Type B pancreatic cell (in vitro differentiated cells): ENCODE results near the gene SLC7A9. TPM values are rescaled to one million over a fixed set of nuclear protein-coding genes. Genes with fewer than 3 reads are reported as not detected.

Experiments used
- DNase-seq: peaks from one replicate; pipeline ENCODE4 v3.0.0; 2021; ENCODE audit warnings: mixed read lengths; ENCODE audit not compliant: unreplicated experiment; ENCODE audit errors: extremely low spot score
- H3K27ac Mint-ChIP-seq: 2 replicates; pipeline ENCODE4 v1.8.0; 2021; ENCODE audit warnings: mild to moderate bottlenecking, mixed read lengths
- H3K27me3 Mint-ChIP-seq: 2 replicates; pipeline ENCODE4 v1.8.0; 2021; ENCODE audit warnings: mixed read lengths
- H3K36me3 Mint-ChIP-seq: 2 replicates; pipeline ENCODE4 v1.8.0; 2021; ENCODE audit warnings: mixed read lengths
- H3K4me1 Mint-ChIP-seq: one replicate; pipeline ENCODE4 v1.8.0; 2021; ENCODE audit warnings: mixed read lengths; ENCODE audit not compliant: unreplicated experiment
- H3K4me3 Mint-ChIP-seq: 2 replicates; pipeline ENCODE4 v1.8.0; 2021; ENCODE audit warnings: mild to moderate bottlenecking, mixed read lengths
- H3K9me3 Mint-ChIP-seq: 2 replicates; pipeline ENCODE4 v1.8.0; 2021; ENCODE audit warnings: mixed read lengths
- total RNA-seq: library from RNA; stranded (reverse); gene quantifications from 2 replicates; pipeline ENCODE4 v1.2.1, GENCODE V29; 2021; ENCODE audit warnings: low replicate concordance
- TF ChIP-seq, protein P1 (sequence below): fragments of 200-600 bp; sonication (generic); conservative IDR thresholded peaks from 2 replicates; pipeline ENCODE4 v1.5.0; 2021; ENCODE audit warnings: antibody characterized with exemption, mild to moderate bottlenecking

Gene SLC7A9
- total RNA-seq, 1 donor from 2014 or later: 3.1 TPM

DNA sequence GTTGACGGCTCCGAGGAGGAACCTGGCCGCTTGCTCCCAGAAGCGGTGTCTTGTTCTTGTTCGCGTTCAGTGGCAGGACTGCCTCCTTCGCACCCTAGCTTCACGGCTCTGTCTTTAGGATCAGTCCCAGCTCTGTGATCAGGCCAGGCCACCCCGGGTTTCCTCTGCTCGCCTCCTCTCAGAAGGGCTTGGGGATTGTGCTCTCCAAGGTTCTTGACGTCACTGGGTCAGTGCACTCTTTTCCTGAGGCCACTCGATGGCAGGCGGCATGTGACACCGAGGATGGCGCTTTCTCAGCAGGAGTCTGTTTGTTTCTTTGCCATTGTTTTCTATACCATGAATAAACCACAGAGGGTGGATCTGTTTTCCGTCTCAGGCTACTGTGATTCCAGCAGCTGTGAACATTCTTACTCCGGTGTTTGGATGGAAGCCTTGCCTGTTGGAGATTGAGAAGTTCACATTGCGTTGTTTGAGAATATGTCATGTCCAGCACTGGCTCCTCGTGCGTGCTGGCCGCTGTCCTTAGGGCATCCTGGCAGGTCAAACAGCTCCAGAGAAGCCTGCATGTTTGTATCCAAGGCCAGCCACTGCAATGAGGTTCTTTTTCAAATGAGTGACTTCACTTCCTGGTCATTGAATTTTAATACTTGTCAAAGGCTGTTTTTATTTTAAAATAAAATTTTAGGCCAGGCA lies 44.5 kb downstream of the SLC7A9 start:
- H3K27me3 Mint-ChIP-seq: peaks cover 5% of the 10 kb centered on the region
- no peak overlapping the region for H3K27ac Mint-ChIP-seq
- TF ChIP-seq, protein P1, sequence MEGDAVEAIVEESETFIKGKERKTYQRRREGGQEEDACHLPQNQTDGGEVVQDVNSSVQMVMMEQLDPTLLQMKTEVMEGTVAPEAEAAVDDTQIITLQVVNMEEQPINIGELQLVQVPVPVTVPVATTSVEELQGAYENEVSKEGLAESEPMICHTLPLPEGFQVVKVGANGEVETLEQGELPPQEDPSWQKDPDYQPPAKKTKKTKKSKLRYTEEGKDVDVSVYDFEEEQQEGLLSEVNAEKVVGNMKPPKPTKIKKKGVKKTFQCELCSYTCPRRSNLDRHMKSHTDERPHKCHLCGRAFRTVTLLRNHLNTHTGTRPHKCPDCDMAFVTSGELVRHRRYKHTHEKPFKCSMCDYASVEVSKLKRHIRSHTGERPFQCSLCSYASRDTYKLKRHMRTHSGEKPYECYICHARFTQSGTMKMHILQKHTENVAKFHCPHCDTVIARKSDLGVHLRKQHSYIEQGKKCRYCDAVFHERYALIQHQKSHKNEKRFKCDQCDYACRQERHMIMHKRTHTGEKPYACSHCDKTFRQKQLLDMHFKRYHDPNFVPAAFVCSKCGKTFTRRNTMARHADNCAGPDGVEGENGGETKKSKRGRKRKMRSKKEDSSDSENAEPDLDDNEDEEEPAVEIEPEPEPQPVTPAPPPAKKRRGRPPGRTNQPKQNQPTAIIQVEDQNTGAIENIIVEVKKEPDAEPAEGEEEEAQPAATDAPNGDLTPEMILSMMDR: no peak
- no peak overlapping the region for H3K4me3 Mint-ChIP-seq
- H3K9me3 Mint-ChIP-seq: no peaks in the 10 kb centered on the region
- H3K4me1 Mint-ChIP-seq: peaks cover 5% of the 10 kb centered on the region
- peak; percentile 20 for DNase-seq
- no peaks in the 10 kb centered on the region for H3K36me3 Mint-ChIP-seq

DNA sequence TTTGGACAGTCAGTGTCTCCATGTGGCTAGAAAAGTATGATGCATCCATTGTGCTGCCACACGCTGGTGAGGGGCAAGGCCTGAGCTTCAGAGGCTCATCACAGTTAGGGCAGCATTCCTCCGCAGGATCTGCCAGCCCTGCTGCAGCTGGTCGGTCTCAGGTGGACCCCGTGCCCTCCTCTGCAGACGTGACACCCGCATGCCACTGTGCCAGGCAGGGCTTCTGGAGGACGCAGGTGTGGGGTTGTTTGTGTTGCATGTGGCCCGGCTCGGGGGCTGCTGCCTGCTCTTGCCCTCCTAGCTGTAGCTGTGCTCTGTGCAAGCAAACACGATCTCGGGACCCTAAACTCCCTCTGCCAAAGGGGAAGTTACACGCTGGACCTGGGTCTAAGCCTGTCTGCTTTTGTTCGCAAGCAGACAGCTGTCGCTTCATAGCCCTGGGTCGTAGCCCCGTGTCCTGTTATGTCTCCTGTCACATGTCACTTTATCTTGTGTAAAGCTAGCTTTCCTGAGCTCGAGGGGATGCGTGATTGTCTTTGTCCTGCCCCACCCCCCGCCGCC lies 45.3 kb downstream of the SLC7A9 start:
- H3K27ac Mint-ChIP-seq: no peak overlapping the region
- H3K36me3 Mint-ChIP-seq: no peaks in the 10 kb centered on the region
- no peak for DNase-seq
- H3K27me3 Mint-ChIP-seq: peaks cover 9% of the 10 kb centered on the region
- peaks cover 10% of the 10 kb centered on the region for H3K4me1 Mint-ChIP-seq
- TF ChIP-seq, protein P1: no peak
- no peaks in the 10 kb centered on the region for H3K9me3 Mint-ChIP-seq
- H3K4me3 Mint-ChIP-seq: no peak overlapping the region

DNA sequence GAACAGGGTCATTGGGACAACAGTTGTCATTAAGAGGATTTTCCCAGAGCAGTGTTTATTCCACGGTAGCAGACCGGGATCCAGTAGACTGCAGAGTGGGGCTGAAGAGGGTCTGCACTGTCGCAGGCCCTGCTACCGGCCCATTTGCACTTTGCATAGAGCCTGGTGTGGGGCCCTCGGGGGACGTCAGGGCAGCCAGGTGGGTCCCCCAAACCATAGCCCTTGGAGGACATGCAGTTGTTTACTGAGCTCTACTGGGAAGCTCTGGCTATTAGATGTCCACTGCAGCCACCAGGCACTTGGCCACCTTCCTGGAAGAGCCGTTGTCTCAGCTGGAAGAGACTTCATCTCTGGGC lies 45.8 kb downstream of the SLC7A9 start:
- TF ChIP-seq, protein P1: no peak
- no peak overlapping the region for H3K27ac Mint-ChIP-seq
- peaks cover 9% of the 10 kb centered on the region for H3K27me3 Mint-ChIP-seq
- no peak for DNase-seq
- H3K36me3 Mint-ChIP-seq: no peaks in the 10 kb centered on the region
- peaks cover 10% of the 10 kb centered on the region for H3K4me1 Mint-ChIP-seq
- no peak overlapping the region for H3K4me3 Mint-ChIP-seq
- no peaks in the 10 kb centered on the region for H3K9me3 Mint-ChIP-seq

DNA sequence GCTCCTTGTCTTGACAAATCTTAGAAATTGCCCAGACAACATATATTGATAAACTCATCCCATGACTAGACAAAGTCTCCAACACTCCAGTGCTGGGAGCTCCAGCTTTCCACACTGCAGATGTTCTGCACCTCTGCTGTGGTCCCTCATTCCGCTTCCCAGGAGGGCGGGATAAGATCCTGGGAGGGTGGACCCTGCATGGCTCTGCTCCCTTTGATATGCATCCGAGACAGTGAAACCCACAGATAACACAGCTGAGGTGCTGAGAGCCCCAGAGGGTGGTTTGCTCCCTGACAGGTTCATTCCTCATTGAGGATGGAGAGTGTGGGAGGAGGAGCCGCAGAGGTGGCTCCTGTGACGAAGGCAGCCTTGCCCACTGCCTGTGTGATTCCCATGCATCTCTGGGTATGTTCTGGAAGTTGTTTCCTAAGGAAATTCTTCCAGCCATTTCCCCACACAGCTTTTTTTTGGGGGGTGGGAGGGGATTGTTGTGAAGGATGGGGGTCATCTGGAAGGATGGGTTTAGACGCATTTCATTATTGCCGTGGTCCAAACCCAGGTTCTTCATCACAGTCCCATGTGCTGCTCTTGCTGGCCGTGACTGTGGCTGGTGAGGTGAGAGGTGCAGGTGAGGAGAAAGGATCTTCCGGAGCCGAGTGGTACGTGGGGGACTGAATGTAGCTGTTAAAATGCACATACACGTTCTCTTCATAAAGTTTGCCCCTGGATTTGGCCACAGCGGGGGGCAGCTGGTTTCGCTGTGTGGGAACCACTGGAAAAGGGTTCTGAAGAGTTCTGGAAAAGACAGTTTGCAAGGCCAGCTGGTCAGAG lies 46.4 kb downstream of the SLC7A9 start:
- no peak overlapping the region for H3K27ac Mint-ChIP-seq
- H3K4me3 Mint-ChIP-seq: no peak overlapping the region

More for the DNA sequence above, 46.4 kb downstream of the SLC7A9 start:
- no peaks in the 10 kb centered on the region for H3K9me3 Mint-ChIP-seq
- no peak for DNase-seq
- H3K36me3 Mint-ChIP-seq: no peaks in the 10 kb centered on the region
- H3K27me3 Mint-ChIP-seq: peaks cover 9% of the 10 kb centered on the region
- H3K4me1 Mint-ChIP-seq: peaks cover 10% of the 10 kb centered on the region
- TF ChIP-seq, protein P1: no peak
